Endometrial microvascular endothelial cells (primary cell): ENCODE measurements around the gene GALNT12. TPM values are rescaled to one million over a fixed set of nuclear protein-coding genes. Genes with fewer than 3 reads are reported as not detected.

Experiments used
- in situ Hi-C: cut with HindIII; loops from 2 replicates; pipeline ENCODE4 v1.10.0; 2017; ENCODE audit warnings: low sequenced_read_pairs, low pct_unique_long_range_greater_than_20kb; ENCODE audit errors: inconsistent ontology term
- total RNA-seq: library from RNA; depleted of rRNA; stranded (reverse); fragments of >200 nt; gene quantifications from one replicate; pipeline ENCODE4 v1.2.3, GENCODE V29; 2015; ENCODE audit errors: inconsistent ontology term

Gene GALNT12
- total RNA-seq, 1 donor from 2014 or later: 12.8 TPM

DNA sequence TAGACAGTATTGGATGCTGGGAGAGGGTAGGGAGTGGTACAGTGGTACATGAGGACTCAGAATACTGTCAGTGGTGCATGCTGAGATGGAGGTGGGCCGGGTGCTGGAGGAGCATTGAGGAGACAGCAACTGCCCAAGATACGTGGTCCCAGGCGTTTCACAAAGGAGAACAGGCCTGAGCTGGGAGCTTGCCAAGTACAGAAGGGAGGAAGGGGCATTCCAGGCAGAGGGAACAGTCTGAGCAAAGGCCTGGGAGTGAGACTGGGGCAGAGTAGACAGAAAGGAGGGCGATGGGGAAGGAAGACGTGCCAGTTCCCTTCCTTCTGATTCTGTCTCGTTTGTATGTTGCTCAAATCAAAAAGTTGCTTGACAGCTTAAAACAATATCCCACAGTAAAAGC, 15.2 kb downstream of the GALNT12 start:
- in situ Hi-C loops: no loop called here

DNA sequence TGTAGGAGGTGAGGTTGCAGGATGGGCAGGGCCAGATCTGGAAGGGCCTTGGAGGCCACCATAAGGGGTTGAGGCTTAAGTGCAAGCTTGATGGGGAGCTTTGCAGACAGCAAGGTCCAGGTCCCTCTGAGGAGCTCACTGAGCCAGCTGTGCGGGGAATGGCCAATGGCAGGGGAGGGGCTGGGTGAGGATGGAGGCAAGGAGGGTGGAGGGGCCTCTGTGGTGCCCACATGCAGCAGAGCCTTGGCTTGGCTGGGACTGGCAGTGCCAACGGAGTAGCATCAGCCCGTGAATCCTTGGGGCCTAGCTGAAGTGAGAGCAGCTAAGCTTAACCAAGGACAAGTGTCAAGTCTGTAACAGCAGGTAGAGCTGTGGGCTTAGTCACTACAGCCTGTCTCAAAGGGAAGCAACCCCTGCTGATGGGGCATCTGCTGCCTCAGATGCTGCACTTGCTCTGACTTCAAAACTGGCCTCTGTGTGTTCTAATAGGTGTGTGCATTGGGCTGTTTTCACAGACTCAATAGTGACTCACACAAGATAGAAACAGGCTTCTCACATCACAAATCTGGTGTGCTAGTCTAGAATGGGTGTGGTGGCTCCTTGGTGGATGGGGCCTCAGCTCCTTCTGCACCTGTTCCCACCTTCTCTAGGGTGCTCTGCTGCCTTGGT, 16.3 kb downstream of the GALNT12 start:
- in situ Hi-C loops: no loop called here

DNA sequence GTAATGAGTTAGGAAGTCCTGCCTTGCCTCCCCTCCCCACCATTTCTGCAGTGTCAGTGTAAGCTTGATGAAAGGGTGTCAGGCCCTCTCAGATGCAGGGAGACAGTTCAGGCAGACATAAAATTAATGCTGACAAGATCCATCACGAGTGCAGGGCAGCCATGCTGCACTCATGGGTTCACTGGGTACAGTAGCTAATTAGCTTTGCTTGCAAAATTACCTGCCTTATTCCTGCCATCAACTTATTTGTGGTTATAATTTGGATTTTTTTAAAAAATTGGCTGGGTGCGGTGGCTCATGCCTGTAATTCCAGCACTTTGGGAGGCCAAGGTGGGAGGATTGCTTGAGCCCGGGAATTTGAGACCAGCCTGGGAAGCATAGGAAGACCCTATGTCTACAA, 17.9 kb downstream of the GALNT12 start:
- in situ Hi-C loops: no loop called here

DNA sequence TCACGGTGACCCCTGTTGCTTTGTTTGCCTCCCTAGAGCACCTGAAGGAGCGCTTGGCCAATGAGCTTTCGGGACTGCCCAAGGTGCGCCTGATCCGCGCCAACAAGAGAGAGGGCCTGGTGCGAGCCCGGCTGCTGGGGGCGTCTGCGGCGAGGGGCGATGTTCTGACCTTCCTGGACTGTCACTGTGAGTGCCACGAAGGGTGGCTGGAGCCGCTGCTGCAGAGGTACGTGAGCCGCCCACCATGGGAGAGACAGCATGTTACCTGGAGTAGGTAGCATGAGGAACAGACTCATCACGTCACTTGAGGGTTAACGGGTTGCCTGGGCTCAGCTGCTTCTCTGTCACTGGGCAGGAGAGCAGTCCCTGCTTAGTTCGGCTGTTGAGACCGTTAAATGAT, 19.2 kb downstream of the GALNT12 start:
- in situ Hi-C loops: no loop called here

DNA sequence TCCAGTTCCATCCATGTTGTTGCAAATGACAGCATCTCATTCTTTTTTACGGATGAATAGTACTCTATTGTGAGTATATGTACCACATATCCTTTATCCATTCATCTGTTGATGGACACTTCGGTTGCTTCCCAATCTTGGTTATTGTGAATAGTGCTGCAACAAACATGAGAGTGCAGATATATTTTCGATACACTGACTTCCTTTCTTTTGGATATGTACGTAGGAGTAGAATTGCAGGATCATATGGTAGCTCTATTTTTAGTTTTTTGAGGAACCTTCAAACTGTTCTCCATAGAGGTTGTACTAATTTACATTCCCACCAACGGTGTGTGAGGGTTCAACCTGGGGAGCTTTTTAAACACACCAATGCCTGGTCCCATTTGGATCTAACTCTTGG, 22.3 kb downstream of the GALNT12 start:
- in situ Hi-C loops: no loop called here

DNA sequence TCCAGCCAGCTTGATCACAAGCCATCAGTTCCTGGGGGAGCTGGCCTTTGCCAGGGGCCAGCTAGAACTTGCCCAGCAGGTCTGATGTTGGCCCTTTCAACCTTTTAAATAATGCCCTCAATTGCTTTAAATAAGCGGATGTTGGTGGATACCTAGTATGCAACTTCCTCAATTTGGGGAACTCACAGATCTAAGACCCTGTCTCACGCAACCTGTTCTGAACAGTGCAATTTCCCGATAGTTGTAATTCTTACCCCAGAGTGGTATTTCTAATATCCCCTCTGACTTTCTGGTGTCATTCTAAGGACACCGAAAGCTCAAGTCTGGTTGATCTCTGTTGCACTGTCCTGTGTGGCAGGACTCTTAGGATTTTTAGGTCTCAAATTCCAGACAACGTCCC, 23.1 kb downstream of the GALNT12 start:
- in situ Hi-C loops: no loop called here

DNA sequence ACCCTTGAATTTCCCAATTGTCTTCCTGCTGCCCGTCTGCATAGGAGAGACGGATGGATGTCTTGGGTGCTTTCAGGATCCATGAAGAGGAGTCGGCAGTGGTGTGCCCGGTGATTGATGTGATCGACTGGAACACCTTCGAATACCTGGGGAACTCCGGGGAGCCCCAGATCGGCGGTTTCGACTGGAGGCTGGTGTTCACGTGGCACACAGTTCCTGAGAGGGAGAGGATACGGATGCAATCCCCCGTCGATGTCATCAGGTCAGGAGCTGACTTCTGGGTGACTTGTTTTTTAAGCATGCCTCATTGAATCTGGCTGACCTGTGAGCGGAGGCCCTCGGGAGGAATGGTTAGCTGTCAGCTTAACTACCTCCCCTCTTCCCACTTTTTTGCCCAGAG, 24.2 kb downstream of the GALNT12 start:
- in situ Hi-C loops: no loop called here

DNA sequence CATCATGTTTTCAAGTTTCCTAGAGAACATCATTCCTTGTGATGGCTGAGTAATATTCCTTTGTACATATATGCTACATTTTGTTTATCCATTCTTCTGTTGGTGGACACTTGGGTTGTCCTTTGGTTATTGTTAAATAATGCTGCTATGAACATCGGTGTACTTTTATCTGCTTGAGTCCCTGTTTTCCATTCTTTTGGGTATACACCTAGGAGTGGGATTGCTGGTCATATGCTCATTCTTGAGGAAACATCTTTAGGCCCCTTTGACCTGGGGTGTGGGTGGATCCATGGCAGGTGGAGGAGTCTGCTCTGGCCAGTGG, 25.3 kb downstream of the GALNT12 start:
- in situ Hi-C loops: no loop called here

DNA sequence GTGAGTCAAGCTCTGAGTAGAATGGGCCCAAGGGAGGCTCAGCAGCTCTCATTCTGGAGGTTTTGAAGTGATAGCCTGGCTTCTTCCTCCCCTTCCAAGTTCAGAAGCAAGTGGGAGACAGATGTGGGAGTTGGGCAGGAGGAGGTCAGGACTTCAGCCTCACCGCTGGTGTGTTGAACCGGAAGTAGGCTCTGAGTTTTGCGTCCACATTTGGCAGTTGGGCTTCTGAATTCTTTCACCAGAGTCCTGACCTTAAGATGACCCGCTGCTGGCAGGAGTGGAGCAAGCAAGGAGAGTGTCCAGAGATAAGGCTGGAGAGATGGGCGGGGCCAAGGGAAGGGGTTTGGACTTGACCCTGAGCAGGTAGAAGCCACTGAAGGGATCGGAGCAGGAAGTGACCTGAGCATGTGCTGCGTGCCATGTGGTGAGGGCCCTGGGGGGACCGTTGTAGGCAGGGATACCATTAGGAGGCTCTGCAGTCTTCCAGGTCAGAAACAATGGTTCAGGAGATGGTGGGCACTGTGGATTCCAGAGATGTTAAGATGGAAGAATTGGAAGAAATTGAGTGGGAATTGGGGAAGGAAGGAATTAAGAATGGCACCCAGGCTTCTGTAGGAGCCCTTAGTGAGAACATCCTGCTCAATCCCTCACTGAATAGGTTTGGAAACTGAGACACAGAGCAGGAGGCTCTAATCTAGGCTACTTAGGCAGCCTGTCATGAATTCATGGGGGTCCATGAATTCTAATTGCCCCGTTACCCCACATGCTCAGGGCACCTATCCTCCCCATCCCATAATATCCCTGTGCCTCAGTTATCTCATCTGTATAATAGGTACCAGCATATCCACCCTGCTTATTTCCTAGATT, 25.9 kb downstream of the GALNT12 start:
- in situ Hi-C loops: no loop called here

DNA sequence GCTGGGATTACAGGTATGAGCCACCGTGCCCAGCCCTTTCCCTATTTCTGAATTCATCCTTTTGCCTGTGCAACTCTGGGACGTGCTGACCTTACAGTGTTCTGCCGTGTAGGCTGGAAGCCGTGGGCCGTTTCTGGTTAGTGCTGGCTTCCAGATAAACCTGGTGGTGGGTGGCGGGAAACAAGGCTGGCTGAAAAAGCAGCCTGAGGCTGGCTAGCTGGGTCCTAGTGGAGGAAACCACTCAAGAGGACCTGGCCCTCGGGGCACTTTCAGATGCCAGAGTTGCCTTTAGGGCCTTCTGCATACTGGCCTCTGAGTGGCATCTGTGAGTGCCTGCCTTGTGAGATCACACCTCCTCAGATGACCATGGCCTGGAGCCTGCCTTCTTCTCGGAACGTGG, 26.9 kb downstream of the GALNT12 start:
- in situ Hi-C loops: no loop called here

DNA sequence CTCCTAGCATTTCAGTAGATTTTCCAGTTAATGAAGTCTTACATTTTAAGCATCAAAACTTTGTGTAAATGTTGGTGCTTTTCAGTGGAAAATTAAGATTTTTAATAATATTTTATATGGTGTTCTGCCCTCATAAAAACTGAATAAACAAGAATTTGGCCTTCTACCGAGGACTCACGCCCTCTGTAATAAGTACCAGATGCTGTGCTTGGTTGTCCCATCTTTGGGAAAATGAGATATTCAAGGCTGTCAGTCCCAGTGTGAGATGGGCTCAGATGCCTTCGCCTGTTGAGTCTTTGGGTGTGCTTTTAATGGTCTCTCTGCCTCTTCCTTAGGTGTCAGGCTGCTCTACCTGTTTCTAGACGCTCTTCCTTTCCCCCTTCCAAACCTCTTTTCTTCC, 28.7 kb downstream of the GALNT12 start:
- in situ Hi-C loops: no loop called here

DNA sequence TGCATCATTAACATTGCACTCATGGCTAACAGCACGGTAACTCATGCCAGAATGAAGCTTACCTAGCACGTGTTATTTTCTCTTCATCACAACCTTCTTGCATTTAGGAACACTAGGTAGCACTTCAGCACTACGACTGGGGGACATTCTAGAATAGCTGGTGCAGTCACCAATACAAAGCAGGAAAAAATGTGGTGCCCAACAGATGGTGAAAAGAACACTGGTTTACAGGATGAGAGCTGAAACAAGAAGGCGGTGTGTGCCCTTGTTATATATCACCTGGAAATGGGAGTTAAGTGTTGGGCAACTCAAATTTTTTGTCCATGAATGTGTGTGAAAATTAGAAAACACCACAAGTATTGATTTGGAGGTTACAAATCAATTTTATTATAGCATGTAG, 30.0 kb downstream of the GALNT12 start:
- in situ Hi-C loops: no loop called here

DNA sequence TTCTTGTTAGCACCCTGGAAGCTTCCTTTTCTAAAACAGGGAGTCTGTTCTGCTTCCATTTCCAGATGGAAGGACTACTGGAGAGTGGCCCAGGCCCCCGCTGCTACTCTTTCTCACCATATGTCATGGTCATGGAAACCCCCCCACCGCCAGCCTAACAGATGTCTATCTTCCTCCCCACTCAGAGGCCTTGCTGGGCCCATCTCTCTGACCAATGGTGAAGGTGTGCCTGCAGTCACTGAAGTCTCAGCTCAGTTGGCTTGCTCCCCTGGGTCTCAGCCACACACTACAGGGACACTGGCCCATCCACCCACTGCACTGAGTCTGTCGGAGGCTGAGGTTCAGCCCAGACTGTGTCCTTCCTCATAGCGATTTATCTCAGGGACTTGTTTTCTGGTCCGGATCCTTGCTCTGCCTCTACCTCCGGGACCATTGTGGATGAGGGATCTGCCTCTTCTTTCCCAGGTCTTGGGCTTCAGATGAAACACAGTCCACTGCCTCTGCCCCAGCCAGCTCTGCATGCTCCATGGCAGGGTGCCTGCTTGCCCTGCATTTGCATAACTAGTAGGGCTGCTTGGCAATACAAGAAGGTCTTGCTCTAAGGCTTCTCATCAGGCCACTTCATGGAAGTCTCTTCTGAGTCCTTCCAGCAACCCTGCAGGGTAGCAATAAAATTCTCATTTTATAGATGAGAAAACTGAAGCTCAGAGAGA, 30.8 kb downstream of the GALNT12 start:
- in situ Hi-C loops: no loop called here

DNA sequence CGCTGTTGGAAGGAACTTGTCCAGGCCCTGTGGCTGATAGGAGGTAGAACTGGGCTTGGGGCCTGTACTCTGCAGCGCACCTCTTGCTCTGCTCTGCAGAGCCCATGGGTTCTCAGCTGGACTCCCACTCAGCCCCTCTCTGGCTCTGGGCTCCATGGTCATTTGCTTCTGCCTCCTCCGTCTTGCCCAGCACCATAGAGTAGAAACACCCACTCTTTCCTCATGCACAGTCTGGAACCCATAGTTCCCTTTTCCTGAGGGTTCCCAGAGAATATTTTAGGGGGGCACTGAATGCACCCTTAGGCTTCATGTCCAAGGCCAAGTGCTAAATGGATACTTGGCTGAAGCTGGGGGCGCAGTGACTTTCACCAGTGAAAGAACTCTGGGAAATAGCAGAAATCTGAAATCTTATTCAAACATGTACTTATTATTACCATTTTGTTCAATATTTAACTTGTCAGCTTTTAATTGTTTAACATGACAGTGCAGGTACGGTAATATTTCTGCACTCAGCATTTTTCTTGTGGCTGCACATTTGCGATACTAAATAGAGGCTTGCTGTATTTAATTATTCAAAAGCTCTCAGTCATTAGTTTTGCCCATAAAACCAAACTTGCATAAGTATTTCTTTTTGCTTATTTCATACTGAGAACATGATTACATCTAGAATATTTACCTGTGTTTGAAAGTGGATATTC, 31.5 kb downstream of the GALNT12 start:
- in situ Hi-C loops: no loop called here

DNA sequence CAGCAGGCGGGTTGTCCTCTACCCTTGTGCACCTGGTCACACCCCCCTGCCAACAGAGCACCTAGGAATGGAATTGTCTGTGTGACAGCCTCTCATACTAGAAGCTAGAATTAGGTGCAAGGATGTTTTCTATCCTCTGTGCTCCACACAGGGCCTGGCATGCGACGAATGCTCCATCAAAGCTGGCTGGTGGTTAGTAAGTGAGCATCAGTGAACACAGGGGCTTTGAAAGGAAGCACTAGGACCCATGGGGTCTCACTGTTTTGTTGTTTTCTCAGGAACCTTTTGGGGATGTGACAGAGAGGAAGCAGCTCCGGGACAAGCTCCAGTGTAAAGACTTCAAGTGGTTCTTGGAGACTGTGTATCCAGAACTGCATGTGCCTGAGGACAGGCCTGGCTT, 32.3 kb downstream of the GALNT12 start:
- in situ Hi-C loops: no loop called here

DNA sequence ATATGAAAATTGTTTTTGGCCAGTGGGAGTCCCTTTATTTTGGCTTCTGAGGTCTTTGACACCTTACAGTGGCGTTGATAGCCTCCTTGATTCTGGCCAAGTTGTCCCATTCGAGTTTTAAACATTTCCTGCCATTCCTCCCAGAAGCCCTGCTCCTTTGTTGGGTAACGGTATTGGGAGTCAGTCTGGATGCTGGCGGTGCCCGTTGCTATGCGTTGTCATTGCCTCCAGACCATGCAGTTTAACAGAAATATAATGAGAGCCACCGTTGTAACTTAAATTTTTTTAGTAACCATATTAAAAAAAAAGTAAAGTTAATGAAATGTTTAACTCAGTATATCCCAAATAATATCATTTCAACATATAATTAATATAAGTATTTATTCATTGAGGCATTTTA, 35.0 kb downstream of the GALNT12 start:
- in situ Hi-C loops: no loop called here

DNA sequence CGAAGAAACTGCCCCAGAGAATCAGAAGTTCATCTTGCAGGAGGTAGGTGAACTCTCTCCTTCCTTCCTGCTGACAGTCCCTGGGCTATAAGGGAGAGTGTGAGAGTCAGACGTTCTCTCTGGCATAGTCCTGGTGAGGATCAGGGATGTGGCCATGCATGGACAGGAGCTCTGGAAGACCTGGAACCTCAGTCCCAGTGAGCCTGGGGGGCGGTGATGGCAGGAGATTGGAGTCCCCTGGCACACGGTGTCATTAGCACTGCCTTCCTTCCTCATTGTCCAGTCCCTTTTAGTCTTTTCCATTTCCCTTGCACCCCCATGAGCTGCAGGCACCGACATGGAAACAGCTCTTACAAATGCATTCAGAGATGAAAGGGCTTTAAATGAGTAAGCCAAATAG, 38.6 kb downstream of the GALNT12 start:
- in situ Hi-C loops: no loop called here

DNA sequence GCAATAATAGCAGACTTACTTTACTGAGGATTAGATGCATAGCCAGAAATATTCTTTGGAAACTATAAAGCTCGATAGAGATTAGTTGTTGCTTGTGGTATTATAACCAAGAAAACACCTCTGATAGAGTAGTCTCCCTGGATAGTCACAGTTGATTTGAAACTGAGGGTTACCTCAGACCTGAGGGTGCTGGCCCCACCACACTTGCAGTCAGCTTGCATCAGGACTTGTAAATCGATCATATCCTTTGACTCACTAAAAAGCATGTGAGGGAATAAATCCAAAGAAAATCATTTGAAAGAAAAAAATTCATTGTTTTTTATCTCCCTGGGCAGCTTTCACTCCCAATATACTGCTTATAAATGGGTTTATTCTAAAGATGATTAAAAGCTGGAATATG, 39.4 kb downstream of the GALNT12 start:
- in situ Hi-C loops: no loop called here

DNA sequence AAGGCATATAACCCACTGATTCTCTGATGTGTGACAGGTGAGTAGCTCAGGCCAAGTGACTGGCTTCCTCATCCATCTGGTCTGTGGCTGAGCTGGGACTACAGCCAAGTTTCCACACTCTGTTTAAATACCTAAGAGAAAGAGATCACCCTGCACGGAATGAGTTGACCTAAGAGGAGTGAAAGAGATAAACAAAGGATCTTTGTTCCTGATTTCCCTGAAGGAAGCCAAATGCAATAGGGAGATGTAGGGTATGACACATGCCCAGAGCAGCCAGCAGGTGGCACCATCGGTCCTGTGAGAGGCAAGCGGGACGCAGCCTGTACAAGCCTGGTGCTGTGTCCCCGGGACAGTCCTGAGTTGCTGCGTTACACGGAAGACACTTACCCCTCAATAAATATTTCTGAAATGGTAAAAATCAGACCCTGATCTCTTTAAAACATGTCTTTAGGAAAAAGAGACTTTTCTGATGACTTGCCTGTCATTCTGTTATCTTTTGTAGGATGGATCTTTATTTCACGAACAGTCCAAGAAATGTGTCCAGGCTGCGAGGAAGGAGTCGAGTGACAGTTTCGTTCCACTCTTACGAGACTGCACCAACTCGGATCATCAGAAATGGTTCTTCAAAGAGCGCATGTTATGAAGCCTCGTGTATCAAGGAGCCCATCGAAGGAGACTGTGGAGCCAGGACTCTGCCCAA, 41.1 kb downstream of the GALNT12 start:
- in situ Hi-C loops: no loop called here
